Naive thymus-derived CD4-positive, alpha-beta T cell (primary cell): ENCODE results near the gene CR1L. TPM values are rescaled to one million over a fixed set of nuclear protein-coding genes. Genes with fewer than 3 reads are reported as not detected.

ENCODE experiments used
- ATAC-seq: fragments of 150-1000 bp; cut with Tn5 transposase; 2 replicates; pipeline ENCODE4 v1.10.0; 2021; ENCODE audit warnings: mild to moderate bottlenecking, moderate library complexity
- CTCF ChIA-PET: fragments of 350-600 bp; sonication (Branson Sonifier 250); formaldehyde crosslinking; loops from one replicate; lab custom pipeline; 2021; ENCODE audit warnings: antibody characterized with exemption; lab: Charles Lee
- POLR2A ChIA-PET: fragments of 350-600 bp; sonication (Branson Sonifier 250); formaldehyde crosslinking; loops from one replicate; lab custom pipeline; 2021; ENCODE audit warnings: antibody characterized with exemption, inconsistent platforms; lab: Charles Lee
- DNase-seq, 9 donors: peaks; one replicate each; pipeline versions ENCODE4 v3.0.0 to v3.0.0-alpha.2; 2020 to 2022; ENCODE audit warnings: mixed read lengths in 1 of 9
- H3K27ac ChIP-seq: one replicate; pipeline ENCODE4 v1.7.0; 2013; ENCODE audit warnings: mild to moderate bottlenecking, low read depth, low read length, moderate library complexity
- H3K27me3 ChIP-seq, 2 donors: one replicate each; pipeline ENCODE4 v1.7.0; 2013; ENCODE audit warnings: low read length in 2 of 2, mild to moderate bottlenecking in 2 of 2, moderate library complexity in 2 of 2; ENCODE audit not compliant: control insufficient read depth in 2 of 2, insufficient read depth in 2 of 2
- H3K36me3 ChIP-seq, 3 experiments: 1 replicate in 2 of 3; 2 replicates in 1 of 3; pipeline ENCODE4 v1.7.0; 2013; ENCODE audit warnings: low read length in 3 of 3, mild to moderate bottlenecking in 3 of 3, moderate library complexity in 1 of 3; ENCODE audit not compliant: insufficient read depth in 3 of 3, control insufficient read depth in 2 of 3
- H3K4me1 ChIP-seq, 2 donors: one replicate each; pipeline ENCODE4 v1.7.0; 2013; ENCODE audit warnings: low read length in 2 of 2, mild to moderate bottlenecking in 2 of 2, moderate library complexity in 1 of 2; ENCODE audit not compliant: control insufficient read depth in 2 of 2, insufficient read depth in 2 of 2
- H3K4me3 ChIP-seq: 2 replicates; pipeline ENCODE4 v1.7.0; 2013; ENCODE audit warnings: mild to moderate bottlenecking, low read length
- H3K9me3 ChIP-seq, 3 experiments: 1 replicate in 2 of 3; 2 replicates in 1 of 3; pipeline ENCODE4 v1.7.0; 2013; ENCODE audit warnings: low read length in 3 of 3; ENCODE audit not compliant: control insufficient read depth in 2 of 3
- H3K27ac Mint-ChIP-seq, 9 donors: one replicate each; pipeline ENCODE4 v1.8.0; 2020 to 2022; ENCODE audit warnings: mixed read lengths in 9 of 9, mild to moderate bottlenecking in 8 of 9, moderate library complexity in 5 of 9, inconsistent platforms in 2 of 9
- H3K27me3 Mint-ChIP-seq, 5 donors: one replicate each; pipeline ENCODE4 v1.8.0; 2021 to 2022; ENCODE audit warnings: mixed read lengths in 5 of 5, mild to moderate bottlenecking in 1 of 5
- H3K36me3 Mint-ChIP-seq, 5 donors: one replicate each; pipeline ENCODE4 v1.8.0; 2020 to 2022; ENCODE audit warnings: mixed read lengths in 5 of 5, mild to moderate bottlenecking in 3 of 5, inconsistent platforms in 1 of 5
- H3K4me1 Mint-ChIP-seq, 7 donors: one replicate each; pipeline ENCODE4 v1.8.0; 2020 to 2022; ENCODE audit warnings: mixed read lengths in 7 of 7, mild to moderate bottlenecking in 3 of 7, inconsistent platforms in 1 of 7
- H3K4me3 Mint-ChIP-seq, 10 donors: one replicate each; pipeline ENCODE4 v1.8.0; 2020 to 2022; ENCODE audit warnings: mild to moderate bottlenecking in 10 of 10, mixed read lengths in 10 of 10, moderate library complexity in 6 of 10, inconsistent platforms in 2 of 10
- H3K9me3 Mint-ChIP-seq, 11 donors: one replicate each; pipeline ENCODE4 v1.8.0; 2020 to 2022; ENCODE audit warnings: mixed read lengths in 11 of 11, mild to moderate bottlenecking in 4 of 11, inconsistent platforms in 1 of 11, moderate library complexity in 1 of 11
- intact Hi-C, 2 donors: fragments of 100-400 bp; cut with micrococcal nuclease; formaldehyde crosslinking; loops; one replicate each; pipeline ENCODE4 v1.15.1; 2023
- polyA plus RNA-seq, 2 donors: library from polyadenylated mRNA; unstranded; fragments of 300-500 nt; fragmentation: Illumina TruSeq; gene quantifications; one replicate each; pipeline ENCODE4 v1.2.3, GENCODE V29; 2021
- total RNA-seq, 6 experiments: library from RNA in 5 of 6; stranded (reverse) in 5 of 6; gene quantifications; 1 replicate in 5 of 6; 2 replicates in 1 of 6; pipeline ENCODE4 v1.2.3 and lab custom pipeline; 2021 to 2026

The CR1L gene
- total and polyA plus RNA-seq, 7 experiments from 2014 or later: 0.42 to 0.53 TPM; not detected in 5

DNA sequence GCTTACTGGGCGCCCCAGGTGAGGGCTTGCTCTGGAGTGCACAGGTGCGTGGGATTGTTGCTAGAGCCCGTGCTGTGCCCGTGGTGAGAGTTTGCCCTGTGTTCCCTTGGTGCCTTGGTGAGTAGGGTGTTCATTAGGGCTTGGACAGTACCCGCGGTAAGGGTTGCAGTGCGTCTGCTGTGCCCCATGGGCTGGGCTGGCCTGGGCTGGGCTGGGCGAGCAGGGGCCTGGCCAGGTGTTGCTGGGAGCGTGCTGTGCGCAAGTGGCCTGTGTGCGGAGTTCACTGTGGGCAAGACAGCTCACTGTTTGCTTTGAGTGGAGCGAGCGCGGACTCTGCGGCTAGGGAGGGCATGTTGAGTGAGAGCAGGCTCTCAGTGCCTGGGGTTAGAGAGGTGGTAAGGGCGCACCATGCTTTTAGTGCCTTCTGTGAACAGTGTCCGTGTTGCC lies 725 bp downstream of the CR1L start:
- Histone ChIP-seq H3K27ac (no peak overlapping the region), H3K27me3 (peaks cover 6 to 7% of the 10 kb centered on the region in 2 donors), H3K4me1 (peaks cover 0 to 9% of the 10 kb centered on the region in 2 donors), H3K4me3 (no peak overlapping the region), H3K9me3 (no peaks in the 10 kb centered on the region), H3K36me3 (no peaks in the 10 kb centered on the region)
- peak overlapping the region; percentile 45 to 88 (median 80) for H3K4me3 Mint-ChIP-seq
- ChIA-PET POLR2A (no interaction called here), CTCF (no interaction called here)
- H3K36me3 Mint-ChIP-seq: peaks cover 0 to 3% (median 0%) of the 10 kb centered on the region in 5 donors
- H3K4me1 Mint-ChIP-seq: peaks cover 0 to 13% (median 7%) of the 10 kb centered on the region in 7 donors
- intact Hi-C loops: loop anchor here in 1 of 2 donors (2.0 kb wide), 1 partner anchor 105 kb away; no protein-coding TSS in a partner anchor
- no peaks in the 10 kb centered on the region for H3K9me3 Mint-ChIP-seq
- peaks cover 13 to 63% (median 21%) of the 10 kb centered on the region in 5 donors for H3K27me3 Mint-ChIP-seq
- peak overlapping the region in 1 of 9 donors; percentile 34 for H3K27ac Mint-ChIP-seq
- no peak for DNase-seq
- ATAC-seq: no peak

DNA sequence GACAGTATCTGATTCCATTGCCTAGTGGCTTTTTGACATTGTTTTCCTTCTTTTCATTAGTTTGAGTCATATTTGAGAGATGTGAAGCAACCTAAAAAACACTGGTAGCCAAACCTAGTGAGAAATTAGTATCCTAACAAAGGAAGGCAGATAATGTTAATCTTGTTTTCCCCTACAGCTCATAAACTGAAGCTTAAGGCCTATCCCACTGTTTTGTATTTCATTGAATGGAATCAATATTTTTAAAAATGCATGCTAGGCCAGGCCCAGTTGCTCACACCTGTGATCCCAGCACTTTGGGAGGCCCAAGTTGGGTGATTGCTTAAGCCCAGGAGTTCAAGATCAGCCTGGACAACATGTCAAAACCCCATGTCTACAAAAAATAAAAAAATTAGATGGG lies 1.2 kb downstream of the CR1L start:
- Mint-ChIP-seq H3K27me3 (peaks cover 13 to 58% (median 18%) of the 10 kb centered on the region in 5 donors), H3K4me3 (peak overlapping the region; percentile 45 to 88 (median 74)), H3K36me3 (peaks cover 0 to 3% (median 0%) of the 10 kb centered on the region in 5 donors), H3K27ac (peak overlapping the region in 1 of 9 donors; percentile 34), H3K9me3 (no peaks in the 10 kb centered on the region), H3K4me1 (peaks cover 0 to 13% (median 7%) of the 10 kb centered on the region in 7 donors)
- Histone ChIP-seq H3K4me3 (no peak overlapping the region), H3K27me3 (peaks cover 6 to 7% of the 10 kb centered on the region in 2 donors), H3K27ac (no peak overlapping the region), H3K4me1 (peaks cover 0 to 9% of the 10 kb centered on the region in 2 donors), H3K9me3 (no peaks in the 10 kb centered on the region), H3K36me3 (no peaks in the 10 kb centered on the region)
- no peak for DNase-seq
- CTCF ChIA-PET: no interaction called here
- POLR2A ChIA-PET: no interaction called here
- intact Hi-C loops: no loop called here
- ATAC-seq: no peak

DNA sequence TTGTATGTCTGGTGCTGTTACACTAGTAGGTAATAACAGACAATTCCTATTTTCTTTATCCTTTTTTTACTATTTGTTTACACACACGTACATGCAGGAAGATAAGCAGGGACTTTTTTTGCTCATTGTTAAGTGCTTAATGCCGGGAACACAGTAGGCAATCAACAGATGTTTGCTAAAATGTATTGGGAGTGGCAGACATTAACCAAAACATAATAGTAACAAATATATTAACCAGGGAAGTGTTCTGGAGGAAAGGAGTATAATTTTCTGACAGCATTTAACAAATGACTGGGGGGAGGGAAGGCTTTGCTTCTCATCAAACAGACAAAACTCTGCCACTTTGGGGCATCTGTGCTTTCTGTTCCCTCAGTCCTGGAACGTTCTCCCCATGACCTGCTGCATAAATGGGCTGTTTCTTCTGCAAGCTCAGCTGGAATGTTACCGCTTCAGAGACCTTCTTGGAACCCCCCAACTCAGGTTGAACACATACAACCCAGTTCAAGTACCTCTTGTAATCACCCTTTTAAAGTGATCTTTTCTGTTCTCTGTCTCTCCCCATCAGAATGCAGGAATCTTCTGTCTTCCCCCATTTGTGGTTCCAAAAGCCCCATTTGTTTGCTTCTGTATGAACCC lies 2.1 kb downstream of the CR1L start:
- Histone ChIP-seq H3K27ac (no peak overlapping the region), H3K27me3 (peaks cover 3 to 5% of the 10 kb centered on the region in 2 donors), H3K4me1 (peaks cover 0 to 9% of the 10 kb centered on the region in 2 donors), H3K36me3 (no peaks in the 10 kb centered on the region), H3K4me3 (no peak overlapping the region), H3K9me3 (no peaks in the 10 kb centered on the region)
- ChIA-PET POLR2A (no interaction called here), CTCF (no interaction called here)
- intact Hi-C loops: no loop called here
- H3K27me3 Mint-ChIP-seq: peaks cover 11 to 57% (median 17%) of the 10 kb centered on the region in 5 donors
- no peaks in the 10 kb centered on the region for H3K9me3 Mint-ChIP-seq
- H3K4me3 Mint-ChIP-seq: peak overlapping the region in 1 of 10 donors; percentile 31
- H3K4me1 Mint-ChIP-seq: peaks cover 0 to 13% (median 7%) of the 10 kb centered on the region in 7 donors
- no peak for ATAC-seq
- H3K27ac Mint-ChIP-seq: no peak overlapping the region
- H3K36me3 Mint-ChIP-seq: peaks cover 0 to 3% (median 0%) of the 10 kb centered on the region in 5 donors
- DNase-seq: no peak

DNA sequence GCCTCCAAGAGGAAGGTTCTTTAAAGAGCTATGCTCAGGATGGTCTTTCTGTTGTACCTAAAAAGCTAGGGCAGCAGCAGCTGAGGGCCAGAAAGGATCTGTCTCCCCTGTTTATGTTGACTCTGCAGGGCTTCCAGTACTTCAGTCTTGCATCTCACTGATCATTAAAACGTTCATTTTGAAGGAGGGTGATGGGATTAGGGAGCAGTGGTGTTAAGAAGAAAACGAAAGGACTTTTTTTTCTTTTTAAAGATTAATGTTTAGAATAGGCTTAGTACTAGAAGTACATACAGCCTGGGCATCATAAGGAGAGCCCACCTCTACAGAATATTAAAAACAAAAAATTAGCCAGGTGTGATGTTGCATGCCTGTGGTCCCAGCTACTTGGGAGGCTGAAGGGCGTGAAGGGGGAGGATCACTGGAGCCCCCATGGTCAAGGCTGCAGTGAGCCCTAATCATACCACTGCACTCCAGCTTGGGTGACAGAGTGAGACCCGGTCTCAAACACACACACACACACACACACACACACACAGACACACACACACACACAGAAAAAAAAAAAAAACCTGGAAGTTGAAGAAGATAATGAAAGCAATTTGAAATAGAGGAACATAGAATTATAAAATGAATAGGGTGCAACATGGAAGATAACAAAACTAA lies 2.9 kb downstream of the CR1L start:
- H3K36me3 ChIP-seq: no peaks in the 10 kb centered on the region
- no peaks in the 10 kb centered on the region for H3K36me3 Mint-ChIP-seq
- CTCF ChIA-PET: no interaction called here
- H3K4me3 ChIP-seq: no peak overlapping the region
- DNase-seq: no peak
- H3K9me3 ChIP-seq: no peaks in the 10 kb centered on the region
- H3K27me3 Mint-ChIP-seq: peaks cover 4 to 57% (median 10%) of the 10 kb centered on the region in 5 donors
- peaks cover 0 to 9% of the 10 kb centered on the region in 2 donors for H3K4me1 ChIP-seq
- POLR2A ChIA-PET: no interaction called here
- peaks cover under 1 to 5% of the 10 kb centered on the region in 2 donors for H3K27me3 ChIP-seq
- H3K27ac Mint-ChIP-seq: no peak overlapping the region
- intact Hi-C loops: no loop called here
- H3K4me3 Mint-ChIP-seq: peak overlapping the region in 1 of 10 donors; percentile 31
- H3K27ac ChIP-seq: no peak overlapping the region
- no peak for ATAC-seq
- no peaks in the 10 kb centered on the region for H3K9me3 Mint-ChIP-seq
- H3K4me1 Mint-ChIP-seq: peaks cover 0 to 13% (median 7%) of the 10 kb centered on the region in 7 donors

DNA sequence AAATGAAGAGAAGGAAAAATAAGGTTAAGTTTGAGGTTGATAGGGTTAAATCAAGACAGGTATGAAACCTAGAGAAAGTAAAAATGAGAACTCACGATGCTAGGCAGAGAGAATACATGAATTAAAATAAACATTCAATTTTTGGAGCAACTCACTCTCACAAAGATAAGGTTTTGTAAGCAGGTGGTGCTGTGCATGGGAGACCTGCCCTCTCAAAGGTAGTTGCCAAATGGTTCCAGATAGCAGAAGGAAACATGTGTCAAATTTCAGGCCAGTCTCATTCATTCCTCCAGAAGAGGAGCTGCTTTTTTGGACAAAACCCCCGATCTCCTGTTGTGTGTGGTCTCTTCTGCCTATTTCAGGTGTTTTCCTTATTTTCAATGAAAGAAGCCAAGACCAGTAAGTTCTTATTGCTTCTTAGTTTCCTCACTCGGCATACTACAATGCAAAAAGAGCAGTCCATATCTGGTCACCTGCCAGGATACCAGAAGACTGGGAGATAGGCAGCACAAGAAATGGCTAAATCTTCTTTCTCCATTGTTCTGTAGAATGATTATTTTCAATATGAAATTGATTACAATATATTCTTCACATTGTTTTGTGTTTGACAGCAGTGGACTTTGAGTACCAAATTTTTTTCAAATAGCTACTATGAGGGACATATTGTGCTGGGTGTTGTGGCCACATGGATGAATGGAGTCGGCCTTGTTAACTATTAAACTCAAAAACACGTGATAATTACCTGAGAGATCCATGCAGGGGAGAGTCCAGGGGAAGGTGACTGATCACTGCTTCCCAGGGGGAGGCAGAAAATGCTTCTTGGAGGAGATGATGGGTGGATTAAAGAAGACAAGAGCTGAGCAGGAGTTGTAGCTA lies 3.6 kb downstream of the CR1L start:
- no peak overlapping the region for H3K27ac Mint-ChIP-seq
- H3K4me3 Mint-ChIP-seq: no peak overlapping the region
- H3K27ac ChIP-seq: no peak overlapping the region
- DNase-seq: no peak
- no peaks in the 10 kb centered on the region for H3K9me3 Mint-ChIP-seq
- H3K9me3 ChIP-seq: no peaks in the 10 kb centered on the region
- ATAC-seq: no peak
- no peaks in the 10 kb centered on the region for H3K27me3 ChIP-seq
- H3K4me3 ChIP-seq: no peak overlapping the region
- ChIA-PET POLR2A (no interaction called here), CTCF (no interaction called here)
- H3K4me1 ChIP-seq: peaks cover 0 to 9% of the 10 kb centered on the region in 2 donors
- H3K36me3 Mint-ChIP-seq: no peaks in the 10 kb centered on the region
- peaks cover 2 to 54% (median 9%) of the 10 kb centered on the region in 5 donors for H3K27me3 Mint-ChIP-seq
- H3K4me1 Mint-ChIP-seq: peaks cover 0 to 13% (median 7%) of the 10 kb centered on the region in 7 donors
- intact Hi-C loops: no loop called here
- H3K36me3 ChIP-seq: no peaks in the 10 kb centered on the region

DNA sequence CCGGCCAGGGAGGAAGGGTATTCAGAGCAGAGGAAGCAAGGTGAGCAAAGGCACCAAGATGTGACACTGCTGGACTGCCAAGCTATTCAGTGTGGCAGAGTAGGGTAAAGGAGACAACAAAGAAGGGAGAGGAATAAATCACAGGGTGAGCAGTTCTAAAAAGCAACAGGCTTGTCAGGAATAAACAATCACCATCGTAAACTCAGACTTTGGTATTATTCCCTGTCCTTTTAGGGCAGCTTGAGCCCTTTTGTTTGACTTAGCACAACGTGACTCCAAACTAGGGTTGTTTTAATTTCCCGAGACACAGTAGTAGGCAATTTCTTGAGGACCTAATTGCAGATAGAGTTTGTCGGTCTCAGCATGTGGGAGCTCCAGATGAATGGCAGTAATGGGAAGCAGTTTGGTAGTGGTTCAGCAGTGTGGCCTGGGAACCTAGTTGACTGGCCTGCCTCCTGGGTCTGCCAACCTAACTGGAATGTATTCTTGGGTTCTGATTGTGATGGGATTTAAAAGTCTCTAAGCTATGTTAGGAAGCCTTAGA lies 4.3 kb downstream of the CR1L start:
- H3K4me1 ChIP-seq: peaks cover 0 to 5% of the 10 kb centered on the region in 2 donors
- no peak overlapping the region for H3K4me3 ChIP-seq
- no peaks in the 10 kb centered on the region for H3K36me3 Mint-ChIP-seq
- no peaks in the 10 kb centered on the region for H3K9me3 ChIP-seq
- no peak overlapping the region for H3K4me3 Mint-ChIP-seq
- no peak for DNase-seq
- POLR2A ChIA-PET: no interaction called here
- H3K27me3 ChIP-seq: no peaks in the 10 kb centered on the region
- H3K4me1 Mint-ChIP-seq: peaks cover 0 to 11% (median 4%) of the 10 kb centered on the region in 7 donors
- H3K27ac Mint-ChIP-seq: no peak overlapping the region
- intact Hi-C loops: no loop called here
- no peak overlapping the region for H3K27ac ChIP-seq
- ATAC-seq: no peak
- no peaks in the 10 kb centered on the region for H3K9me3 Mint-ChIP-seq
- CTCF ChIA-PET: no interaction called here
- peaks cover 0 to 49% (median 3%) of the 10 kb centered on the region in 5 donors for H3K27me3 Mint-ChIP-seq
- no peaks in the 10 kb centered on the region for H3K36me3 ChIP-seq
